MCF 10A (cell line): ENCODE results near the gene RNF133. TPM values are rescaled to one million over a fixed set of nuclear protein-coding genes. Genes with fewer than 3 reads are reported as not detected.
"Not testable (repeated sequence)": the region's sequence is repeated elsewhere in the genome, so short reads cannot be mapped to it uniquely, and the experiment has no call there.

Experiments
- BruUV-seq: library from RNA; stranded (reverse); fragments of 400-500 nt; replicated peaks from 2 replicates; lab custom pipeline; 2021; lab: Mats Ljungman, UMichigan
- CTCF ChIA-PET: fragments of 300-600 bp; sonication (Branson Sonifier 250); formaldehyde crosslinking; extraction: SDS; loops from one replicate; lab custom pipeline; 2021; ENCODE audit warnings: antibody characterized with exemption, inconsistent platforms; lab: Yijun Ruan, JAX
- POLR2A ChIA-PET: fragments of 300-600, 350-650 bp; sonication (Branson Sonifier 250); formaldehyde crosslinking; extraction: SDS; loops from one replicate; lab custom pipeline; 2020; ENCODE audit warnings: antibody characterized with exemption, inconsistent platforms; lab: Yijun Ruan, JAX
- DNase-seq: peaks from one replicate; pipeline ENCODE4 v3.0.0-alpha.2; 2018; ENCODE audit not compliant: unreplicated experiment
- H3K27ac Mint-ChIP-seq: one replicate; pipeline ENCODE4 v1.8.0; 2022; ENCODE audit warnings: mild to moderate bottlenecking, low read depth, mixed read lengths; ENCODE audit not compliant: unreplicated experiment
- H3K27me3 Mint-ChIP-seq: one replicate; pipeline ENCODE4 v1.8.0; 2022; ENCODE audit warnings: mixed read lengths; ENCODE audit not compliant: insufficient read depth, unreplicated experiment
- H3K36me3 Mint-ChIP-seq: one replicate; pipeline ENCODE4 v1.8.0; 2022; ENCODE audit warnings: mild to moderate bottlenecking, moderate library complexity, mixed read lengths; ENCODE audit not compliant: insufficient read depth, unreplicated experiment
- H3K4me1 Mint-ChIP-seq: one replicate; pipeline ENCODE4 v1.8.0; 2022; ENCODE audit warnings: mixed read lengths; ENCODE audit not compliant: insufficient read depth, unreplicated experiment
- H3K4me3 Mint-ChIP-seq: one replicate; pipeline ENCODE4 v1.8.0; 2022; ENCODE audit warnings: mild to moderate bottlenecking, moderate library complexity, mixed read lengths; ENCODE audit not compliant: unreplicated experiment
- H3K9me3 Mint-ChIP-seq: one replicate; pipeline ENCODE4 v1.8.0; 2022; ENCODE audit warnings: mixed read lengths; ENCODE audit not compliant: unreplicated experiment
- CTCF ChIP-seq: fragments of 200-600 bp; IDR thresholded peaks from one replicate; pipeline ENCODE4 v1.8.0; 2022; ENCODE audit warnings: antibody characterized with exemption, mild to moderate bottlenecking; ENCODE audit not compliant: unreplicated experiment
- intact Hi-C: fragments of 100-400 bp; cut with micrococcal nuclease; formaldehyde crosslinking; loops from 2 replicates; pipeline ENCODE4 v1.14.1; 2022
- total RNA-seq: library from RNA; stranded (reverse); gene quantifications from 2 replicates; pipeline ENCODE4 v1.2.3, GENCODE V29; 2022

RNF133 gene
- total RNA-seq, 1 experiment from 2014 or later, result 0.70 TPM

- Mint-ChIP-seq H3K27ac (no peak overlapping the region), H3K4me1 (no peaks in the 10 kb centered on the region), H3K36me3 (no peaks in the 10 kb centered on the region), H3K9me3 (no peaks in the 10 kb centered on the region), H3K27me3 (no peaks in the 10 kb centered on the region), H3K4me3 (no peak overlapping the region)
- no TSS peak for BruUV-seq
- intact Hi-C loops, result no loop called here
- DNase-seq, result no peak
- ChIA-PET CTCF (no interaction called here), POLR2A (interaction anchor here (1.0 kb wide), 1 partner anchor 8 kb away, joined by 3 read pairs; no protein-coding TSS in a partner anchor)
- TF ChIP-seq CTCF, result no peak
Observed at GRCh38 chr7:122684504-122684903, 14.4 kb downstream of the RNF133 start.

GRCh38 chr7:122682815-122683550 lies 15.9 kb downstream of the RNF133 start:
- intact Hi-C loops, result no loop called here
- H3K27me3 Mint-ChIP-seq, result no peaks in the 10 kb centered on the region
- no TSS peak for BruUV-seq
- no peaks in the 10 kb centered on the region for H3K9me3 Mint-ChIP-seq
- no peak for DNase-seq
- no peaks in the 10 kb centered on the region for H3K4me1 Mint-ChIP-seq
- TF ChIP-seq CTCF, result no peak
- ChIA-PET POLR2A (interaction anchor here (0.7 kb wide), 1 partner anchor 23 kb away, joined by 4 read pairs; no protein-coding TSS in a partner anchor), CTCF (no interaction called here)
- no peak overlapping the region for H3K4me3 Mint-ChIP-seq
- H3K36me3 Mint-ChIP-seq, result no peaks in the 10 kb centered on the region
- H3K27ac Mint-ChIP-seq, result no peak overlapping the region

- DNase-seq, H3K36me3 Mint-ChIP-seq, H3K4me3 Mint-ChIP-seq, H3K27me3 Mint-ChIP-seq, intact Hi-C loops, H3K9me3 Mint-ChIP-seq, BruUV-seq, H3K4me1 Mint-ChIP-seq, POLR2A ChIA-PET, CTCF ChIA-PET, H3K27ac Mint-ChIP-seq: not testable (repeated sequence)
Observed at GRCh38 chr7:122681186-122681585, 17.7 kb downstream of the RNF133 start.

- no peaks in the 10 kb centered on the region for H3K4me1 Mint-ChIP-seq
- CTCF ChIA-PET, result no interaction called here
- intact Hi-C loops, result no loop called here
Observed at GRCh38 chr7:122679813-122680212, 19.1 kb downstream of the RNF133 start.

GRCh38 chr7:122679269-122679709 lies 19.6 kb downstream of the RNF133 start:
- POLR2A ChIA-PET, CTCF ChIA-PET, H3K4me1 Mint-ChIP-seq, DNase-seq, H3K27me3 Mint-ChIP-seq, intact Hi-C loops, H3K4me3 Mint-ChIP-seq, H3K9me3 Mint-ChIP-seq, H3K36me3 Mint-ChIP-seq, BruUV-seq, H3K27ac Mint-ChIP-seq: not testable (repeated sequence)

More at GRCh38 chr7:122679813-122680212, 19.1 kb downstream of the RNF133 start:
- no peaks in the 10 kb centered on the region for H3K9me3 Mint-ChIP-seq
- H3K27ac Mint-ChIP-seq, result no peak overlapping the region
- no TSS peak for BruUV-seq
- no peaks in the 10 kb centered on the region for H3K36me3 Mint-ChIP-seq
- TF ChIP-seq CTCF, result no peak
- no peaks in the 10 kb centered on the region for H3K27me3 Mint-ChIP-seq
- no peak for DNase-seq
- H3K4me3 Mint-ChIP-seq, result no peak overlapping the region
- POLR2A ChIA-PET, result no interaction called here
